IPS DF 4.7 (cell line): ENCODE results near the gene TRIM6.
"Not testable (repeated sequence)": the region's sequence is repeated elsewhere in the genome, so short reads cannot be mapped to it uniquely, and the experiment has no call there.

Experiments used
- DNase-seq: peaks from one replicate; pipeline ENCODE4 v3.0.0-alpha.2; 2013; ENCODE audit warnings: low spot score; ENCODE audit errors: extremely low read depth

Gene TRIM6, protein sequence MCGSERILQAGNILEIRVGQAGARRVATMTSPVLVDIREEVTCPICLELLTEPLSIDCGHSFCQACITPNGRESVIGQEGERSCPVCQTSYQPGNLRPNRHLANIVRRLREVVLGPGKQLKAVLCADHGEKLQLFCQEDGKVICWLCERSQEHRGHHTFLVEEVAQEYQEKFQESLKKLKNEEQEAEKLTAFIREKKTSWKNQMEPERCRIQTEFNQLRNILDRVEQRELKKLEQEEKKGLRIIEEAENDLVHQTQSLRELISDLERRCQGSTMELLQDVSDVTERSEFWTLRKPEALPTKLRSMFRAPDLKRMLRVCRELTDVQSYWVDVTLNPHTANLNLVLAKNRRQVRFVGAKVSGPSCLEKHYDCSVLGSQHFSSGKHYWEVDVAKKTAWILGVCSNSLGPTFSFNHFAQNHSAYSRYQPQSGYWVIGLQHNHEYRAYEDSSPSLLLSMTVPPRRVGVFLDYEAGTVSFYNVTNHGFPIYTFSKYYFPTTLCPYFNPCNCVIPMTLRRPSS

DNA sequence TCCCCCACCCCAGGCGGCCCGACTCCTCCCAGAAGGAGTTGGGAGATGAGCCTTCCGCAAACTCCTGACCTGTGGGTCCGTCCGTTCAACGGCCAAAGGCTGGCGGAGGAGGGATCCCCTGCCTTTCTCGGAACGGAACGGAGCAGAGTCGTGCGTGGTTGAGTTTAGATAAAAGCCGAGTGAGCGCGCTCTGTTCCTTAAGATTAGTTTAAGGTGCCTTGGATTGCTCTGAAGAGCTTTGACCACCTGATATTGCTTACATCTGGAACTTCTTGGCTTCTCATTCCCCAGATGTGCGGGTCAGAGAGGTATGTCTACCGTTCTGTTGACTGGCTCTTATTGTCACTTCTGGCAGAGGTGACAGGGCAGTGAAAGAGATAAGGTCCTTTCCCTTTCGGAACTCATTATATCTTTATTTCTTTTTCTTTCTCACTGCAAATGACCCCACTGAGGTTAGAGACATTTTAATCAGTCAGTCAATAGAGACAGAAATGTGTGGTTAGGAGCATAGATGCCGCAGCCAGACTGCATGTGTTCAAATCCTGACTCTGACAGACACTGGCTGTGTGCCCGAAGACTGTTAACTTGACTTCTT lies at the start of gene TRIM6:
Gene TRIM6 (plus strand): TSS at position 31 of the 595 bp plus-strand sequence. CDS start 261 bp downstream, at position 292.
- DNase-seq = no peak

DNA sequence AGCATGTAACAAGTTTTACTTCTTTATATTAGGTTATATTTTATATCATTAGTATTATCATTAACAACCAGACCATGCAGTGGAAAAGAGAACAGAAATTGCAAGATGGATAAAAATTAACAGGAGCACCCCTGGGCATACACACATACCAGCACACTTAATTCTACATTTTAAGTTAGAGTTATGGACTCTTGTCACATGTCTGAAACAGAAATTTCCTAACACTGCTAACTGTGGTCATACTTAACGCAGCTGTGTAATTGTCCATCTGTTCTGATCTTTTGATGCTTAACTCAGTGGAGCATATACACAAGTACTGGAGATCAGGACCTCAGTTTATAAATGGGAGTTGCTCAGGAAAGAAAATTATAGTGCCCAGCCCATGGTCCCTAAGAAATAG lies 48.5 kb upstream of the TRIM6 start:
- DNase-seq = no peak

DNA sequence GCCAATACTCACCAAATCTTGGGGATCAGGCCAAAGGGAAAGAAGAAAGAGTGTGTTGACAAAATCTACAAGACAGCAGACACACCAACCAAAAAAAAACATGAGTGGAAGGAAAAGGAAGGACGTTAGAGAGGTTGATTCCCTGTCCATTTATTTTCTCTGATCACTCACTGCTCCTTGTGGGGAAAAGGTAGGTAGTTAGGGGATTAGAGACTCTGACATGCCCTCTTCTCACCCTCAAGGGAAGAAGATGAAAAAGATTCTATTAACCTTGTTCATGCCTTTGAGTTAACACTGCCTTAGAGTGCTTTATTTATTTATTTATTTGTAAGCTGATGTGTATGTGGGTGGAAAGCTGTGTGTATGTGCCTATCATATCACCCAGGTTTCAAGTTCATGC lies 48.0 kb upstream of the TRIM6 start, which contains the start of gene OR52H1:
Gene OR52H1 (minus strand): TSS at position 101 of the 400 bp plus-strand sequence. CDS start 3,035 bp downstream, outside the sequence.
- no peak for DNase-seq

DNA sequence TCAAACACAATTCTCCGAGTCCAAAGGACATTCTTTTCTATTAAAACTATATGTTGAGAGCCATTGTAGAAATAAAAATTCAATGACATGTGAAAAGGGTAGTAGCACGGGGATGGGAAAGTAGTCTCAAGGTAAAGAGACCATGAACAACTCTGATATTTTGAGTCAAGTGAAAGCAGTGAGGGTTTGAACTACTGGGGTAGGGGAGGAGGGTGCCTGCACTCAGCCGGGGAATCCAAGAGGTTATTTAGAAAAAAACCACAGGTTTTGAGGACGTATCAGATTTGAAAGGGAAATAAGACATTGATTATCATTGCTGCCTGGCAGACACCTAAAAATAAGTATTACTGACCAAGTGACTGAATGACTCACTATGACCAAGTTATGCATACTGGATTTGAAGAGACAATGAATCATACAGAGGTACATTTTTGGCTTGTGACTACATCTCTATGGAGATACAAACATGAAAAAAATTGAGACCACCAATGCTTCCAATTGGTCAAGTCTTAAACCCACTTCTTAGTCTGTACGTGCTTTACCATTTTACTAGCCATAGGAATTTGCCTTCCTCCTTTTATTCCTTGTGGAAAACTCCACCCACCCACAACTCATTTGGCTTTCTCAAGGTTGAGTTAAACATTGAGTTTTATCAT lies 45.9 kb upstream of the TRIM6 start:
- no peak for DNase-seq

DNA sequence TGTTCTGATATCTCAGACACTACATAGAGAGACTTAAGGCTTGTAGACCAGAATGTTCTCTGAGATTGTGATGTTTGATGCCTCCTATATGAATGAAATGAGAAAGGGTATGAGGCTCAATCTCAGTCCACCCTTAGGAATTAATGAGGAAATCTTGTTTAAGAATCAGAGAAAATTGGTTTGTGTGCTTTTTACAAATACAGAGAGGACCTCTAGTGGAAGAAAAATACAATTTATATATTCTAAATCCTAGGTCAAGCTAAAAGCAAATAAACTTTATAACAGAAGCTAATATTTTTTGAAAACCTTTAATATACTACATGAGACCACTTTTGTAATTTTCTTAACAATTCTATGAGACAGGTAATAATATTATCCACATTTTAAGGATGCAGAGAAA lies 43.1 kb upstream of the TRIM6 start:
- DNase-seq = no peak

DNA sequence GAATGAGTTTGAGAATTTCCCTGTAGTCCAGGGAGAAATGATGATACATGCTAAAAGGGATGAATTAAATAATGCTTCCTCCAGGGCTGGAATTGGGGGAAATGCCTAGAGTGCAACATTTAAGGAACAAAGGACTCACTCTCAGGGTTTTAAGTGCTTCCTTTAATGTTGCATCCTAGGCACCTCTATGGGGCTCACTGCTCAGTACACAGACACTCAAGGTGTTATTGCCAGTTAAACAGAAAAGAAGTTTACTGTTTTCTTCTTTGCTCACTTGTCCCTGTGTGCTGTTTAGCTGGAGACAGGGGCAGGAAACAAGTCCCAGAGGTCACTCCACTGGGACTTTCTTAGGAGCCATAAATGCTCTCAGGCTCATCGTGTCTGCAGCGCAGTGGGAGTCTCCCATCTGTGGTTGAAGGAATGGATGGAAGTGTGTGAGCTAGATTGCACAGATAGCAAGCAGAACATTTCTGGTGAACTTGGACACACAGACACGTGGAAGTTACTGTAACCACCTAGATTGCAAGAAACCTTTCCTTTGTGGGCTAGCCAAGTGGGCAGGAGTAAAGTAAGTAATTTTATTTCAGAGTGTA lies 39.7 kb upstream of the TRIM6 start:
- no peak for DNase-seq

DNA sequence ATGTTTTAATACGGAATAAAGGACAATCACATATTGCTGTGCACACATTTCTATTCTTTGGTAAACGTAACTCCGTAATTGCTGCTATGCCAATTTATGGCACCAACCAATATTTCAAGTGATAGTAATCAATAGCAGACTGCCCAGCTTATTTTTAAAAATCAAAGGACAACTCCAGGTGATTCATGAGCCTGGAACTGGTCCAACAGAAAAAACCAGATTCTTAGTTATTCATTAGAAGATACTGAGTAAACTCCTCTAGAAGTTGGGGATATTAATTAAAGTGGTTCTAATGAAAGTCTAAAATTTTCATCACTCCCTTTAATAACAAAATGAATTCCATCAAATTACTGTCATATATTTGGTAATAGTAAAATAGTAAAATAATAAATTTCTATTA lies 38.7 kb upstream of the TRIM6 start:
- no peak for DNase-seq

DNA sequence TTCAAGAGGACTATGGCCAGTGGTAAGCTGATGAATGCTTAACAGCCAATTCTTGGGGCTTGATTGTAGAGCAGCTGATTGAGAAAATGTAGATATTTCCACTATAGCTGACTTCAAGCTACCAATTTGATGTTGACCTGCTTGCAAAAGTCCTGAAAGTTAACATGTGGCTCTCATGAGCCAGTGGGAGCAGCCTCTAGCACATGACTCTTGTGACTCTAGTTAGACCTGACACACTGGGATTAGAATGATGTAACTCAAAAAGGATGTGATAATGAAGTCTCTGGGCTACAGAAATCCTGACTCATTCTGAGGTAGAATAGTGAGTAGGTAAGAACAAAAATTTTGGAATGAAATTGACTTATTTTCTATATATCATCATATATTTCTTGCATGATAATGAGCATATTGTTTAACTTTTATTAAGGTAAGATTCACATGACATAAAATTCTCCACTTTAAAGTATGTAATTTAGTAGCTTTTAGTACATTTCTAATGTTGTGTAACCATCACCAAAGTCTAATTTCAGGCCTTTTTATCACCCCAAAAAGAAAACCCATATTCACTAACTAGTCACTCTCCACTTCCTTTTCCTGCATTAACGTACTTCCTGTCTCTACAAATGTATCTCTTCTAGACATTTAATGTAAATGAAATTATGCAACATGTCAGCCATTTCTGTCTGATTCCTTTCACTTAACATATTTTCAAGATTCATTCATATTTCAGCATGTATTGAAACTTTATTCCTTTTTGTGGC lies 32.0 kb upstream of the TRIM6 start:
- no peak for DNase-seq

DNA sequence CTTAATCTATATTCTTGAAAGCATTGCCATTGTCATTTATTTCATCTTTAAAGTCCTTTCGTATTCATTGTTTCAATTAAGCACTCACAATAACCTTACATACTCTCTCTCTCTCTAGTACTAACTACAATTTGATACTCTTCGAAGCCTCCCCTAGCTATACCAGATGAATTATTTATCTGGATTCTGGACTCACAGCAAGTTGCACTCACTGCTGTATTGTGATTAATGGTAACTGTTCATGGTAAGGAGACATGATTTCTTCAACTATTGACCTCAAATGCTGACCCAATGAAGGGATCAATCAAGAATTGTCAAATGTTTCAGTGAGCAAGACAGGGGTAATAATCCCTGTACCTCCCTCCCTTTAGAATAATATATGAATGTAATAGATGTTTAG lies 21.8 kb upstream of the TRIM6 start:
- DNase-seq = no peak

DNA sequence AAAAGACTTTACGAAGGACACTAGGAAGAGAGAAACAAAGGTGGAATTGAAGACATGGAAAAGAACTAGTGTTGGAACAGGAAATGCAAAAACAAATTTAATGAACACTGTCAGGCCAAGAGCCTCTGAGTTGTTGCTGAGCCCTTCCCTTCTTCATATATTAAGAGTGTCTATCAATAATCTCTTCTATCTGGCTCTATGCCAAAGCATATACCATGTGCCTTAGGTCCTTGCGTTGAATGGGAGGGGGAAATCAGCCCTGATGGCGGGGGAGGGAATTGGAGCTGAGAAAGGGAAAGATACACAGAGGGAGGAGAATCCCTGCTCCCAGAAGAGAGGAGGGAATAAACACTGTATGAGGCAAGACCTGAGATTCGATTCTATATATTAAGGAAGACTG lies 21.3 kb upstream of the TRIM6 start:
- no peak for DNase-seq

DNA sequence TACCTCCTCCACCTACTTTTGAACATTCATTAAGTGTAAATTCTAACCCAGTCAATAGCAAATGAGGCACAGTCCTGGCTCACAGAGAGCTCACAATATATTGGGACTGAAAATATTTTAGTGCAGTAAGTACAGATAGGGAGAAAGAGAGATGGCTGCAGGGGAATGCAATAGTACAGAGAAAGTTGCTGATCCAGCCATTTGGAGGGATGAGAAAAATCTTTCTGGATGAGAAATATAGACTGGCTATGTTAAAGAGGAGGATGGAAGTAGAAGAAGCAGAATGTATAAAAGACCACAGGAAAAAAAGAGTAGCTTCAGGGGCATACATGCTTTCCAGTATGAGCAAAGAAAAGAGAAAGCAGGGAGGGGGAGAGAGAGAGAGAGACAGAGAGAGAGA lies 19.3 kb upstream of the TRIM6 start:
- no peak for DNase-seq

DNA sequence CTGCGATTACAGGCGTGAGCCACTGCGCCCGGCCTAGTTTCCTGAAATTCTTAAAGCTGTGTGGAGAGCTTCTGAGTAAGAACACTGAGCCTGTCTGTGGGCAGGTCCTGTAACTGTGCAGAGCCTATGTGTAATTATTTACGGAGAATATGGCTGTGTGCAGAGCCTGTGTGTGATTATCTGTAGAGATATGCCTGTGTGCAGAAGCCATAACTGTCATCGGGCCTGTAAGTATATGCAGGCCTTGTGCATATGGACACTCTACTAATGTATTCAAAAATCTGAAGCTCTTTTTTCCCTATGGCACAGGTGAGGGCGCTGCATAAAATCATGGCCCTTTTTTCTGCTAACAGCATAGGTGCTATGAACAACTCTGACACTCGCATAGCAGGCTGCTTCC lies 15.9 kb upstream of the TRIM6 start, which contains the start of gene OR52B6:
Gene OR52B6 (plus strand): TSS at position 301 of the 400 bp plus-strand sequence. CDS start 0 bp downstream, at position 301.
- DNase-seq = no peak

DNA sequence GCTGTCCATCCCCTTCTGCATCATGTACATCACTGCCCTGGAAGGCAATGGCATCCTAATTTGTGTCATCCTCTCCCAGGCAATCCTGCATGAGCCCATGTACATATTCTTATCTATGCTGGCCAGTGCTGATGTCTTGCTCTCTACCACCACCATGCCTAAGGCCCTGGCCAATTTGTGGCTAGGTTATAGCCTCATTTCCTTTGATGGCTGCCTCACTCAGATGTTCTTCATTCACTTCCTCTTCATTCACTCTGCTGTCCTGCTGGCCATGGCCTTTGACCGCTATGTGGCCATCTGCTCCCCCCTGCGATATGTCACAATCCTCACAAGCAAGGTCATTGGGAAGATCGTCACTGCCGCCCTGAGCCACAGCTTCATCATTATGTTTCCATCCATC lies 15.4 kb upstream of the TRIM6 start:
- no peak for DNase-seq

DNA sequence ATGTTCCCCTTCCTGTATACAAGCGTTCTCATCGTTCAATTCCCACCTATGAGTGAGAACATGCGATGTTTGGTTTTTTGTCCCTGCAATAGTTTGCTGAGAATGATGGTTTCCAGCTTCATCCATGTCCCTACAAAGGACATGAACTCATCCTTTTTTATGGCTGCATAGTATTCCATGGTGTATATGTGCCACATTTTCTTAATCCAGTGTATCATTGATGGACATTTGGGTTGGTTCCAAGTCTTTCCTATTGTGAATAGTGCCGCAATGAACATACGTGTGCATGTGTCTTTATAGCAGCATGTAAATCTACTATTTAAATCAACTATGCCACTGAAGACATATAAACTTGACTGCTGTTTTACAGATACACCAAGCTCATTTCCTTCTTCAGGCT lies 12.0 kb upstream of the TRIM6 start:
- not testable (repeated sequence) for DNase-seq

DNA sequence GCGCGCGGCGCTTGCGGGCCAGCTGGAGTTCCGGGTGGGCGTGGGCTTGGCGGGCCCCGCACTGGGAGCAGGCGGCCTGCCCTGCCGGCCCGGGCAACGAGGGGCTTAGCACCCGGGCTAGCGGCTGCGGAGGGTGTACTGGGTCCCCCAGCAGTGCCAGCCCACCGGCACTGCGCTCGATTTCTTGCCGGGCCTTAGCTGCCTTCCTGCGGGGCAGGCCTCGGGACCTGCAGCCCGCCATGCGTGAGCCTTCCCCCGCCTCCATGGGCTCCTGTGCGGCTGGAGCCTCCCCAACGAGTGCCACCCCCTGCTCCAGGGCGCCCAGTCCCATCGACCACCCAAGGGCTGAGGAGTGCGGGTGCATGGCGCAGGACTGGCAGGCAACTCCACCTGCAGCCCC lies 6.5 kb upstream of the TRIM6 start:
- DNase-seq = not testable (repeated sequence)

DNA sequence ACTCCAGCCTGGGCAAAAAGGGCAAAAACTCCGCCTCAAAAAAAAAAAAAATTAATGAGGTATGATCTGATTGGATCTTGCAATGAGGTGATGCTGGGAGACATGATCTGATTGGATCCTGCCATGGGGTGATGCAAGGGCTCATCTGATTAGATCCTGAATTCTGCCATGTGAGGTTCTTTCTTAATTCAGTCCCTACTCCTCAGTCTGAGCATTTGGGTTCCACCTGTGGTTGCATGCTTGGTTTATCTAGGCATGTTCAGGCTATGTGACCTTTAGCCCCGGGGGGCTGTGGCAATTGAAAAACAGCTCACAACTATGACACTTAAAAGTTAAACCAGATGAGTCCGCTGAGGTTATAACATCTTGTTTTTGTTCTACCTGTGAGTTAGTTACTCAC lies 4.8 kb upstream of the TRIM6 start:
- DNase-seq = no peak

DNA sequence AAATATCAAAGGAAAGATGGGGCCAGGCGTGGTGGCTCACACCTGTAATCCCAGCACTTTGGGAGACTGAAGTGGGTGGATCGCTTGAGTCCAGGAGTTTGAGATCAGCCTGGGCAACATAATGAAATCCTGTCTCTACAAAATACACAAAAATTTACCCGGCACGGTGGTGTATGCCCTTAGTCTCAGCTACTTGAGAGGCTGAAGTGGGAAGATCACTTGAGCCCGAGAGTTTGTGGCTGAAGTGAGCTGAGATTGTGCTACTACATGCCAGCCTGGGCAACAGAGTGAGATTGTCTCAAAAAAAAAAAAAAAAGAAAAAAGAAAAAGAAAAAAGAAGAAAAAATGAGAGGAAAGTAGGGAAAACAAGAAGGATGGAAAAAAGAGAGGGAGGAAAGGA lies 3.8 kb upstream of the TRIM6 start:
- no peak for DNase-seq

DNA sequence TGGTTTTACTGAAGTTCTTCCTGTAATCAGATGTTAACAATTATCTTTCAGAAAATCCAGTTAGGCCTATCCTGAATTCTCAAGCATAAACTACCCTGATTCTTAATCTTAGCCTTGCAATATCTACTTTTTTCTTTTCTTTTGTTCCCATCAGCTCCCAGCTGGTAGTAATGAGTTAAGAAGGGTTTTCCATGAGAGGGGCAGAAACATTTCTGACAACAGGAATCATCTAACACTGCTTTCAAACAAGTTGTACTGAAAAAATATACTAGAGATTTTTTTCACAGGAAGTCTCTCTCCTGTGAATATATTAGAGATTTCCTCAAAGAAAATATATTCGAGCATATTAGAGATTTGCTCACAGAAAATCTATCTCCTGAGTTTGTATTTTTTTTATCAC lies 3.3 kb upstream of the TRIM6 start:
- no peak for DNase-seq

DNA sequence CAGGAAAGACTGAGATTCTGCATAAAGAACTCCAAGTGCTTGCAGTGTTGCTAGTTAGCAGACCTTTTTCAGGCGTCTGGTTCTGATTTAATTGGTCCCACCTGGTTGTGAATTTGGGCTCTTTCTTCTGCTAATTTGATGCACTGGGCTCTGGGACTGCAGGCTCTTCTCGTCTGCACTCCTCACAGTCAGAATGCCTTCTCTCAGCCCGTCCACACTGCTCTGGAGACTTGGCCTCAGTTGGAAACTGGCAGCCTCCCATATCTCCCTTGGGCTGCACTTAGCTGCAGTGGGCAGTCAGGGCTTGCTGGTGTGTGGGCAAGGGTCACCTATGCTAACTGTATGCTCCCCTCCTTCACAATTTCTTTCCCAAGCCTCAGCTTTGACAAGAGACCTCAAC lies 1.5 kb downstream of the TRIM6 start:
- DNase-seq = no peak

DNA sequence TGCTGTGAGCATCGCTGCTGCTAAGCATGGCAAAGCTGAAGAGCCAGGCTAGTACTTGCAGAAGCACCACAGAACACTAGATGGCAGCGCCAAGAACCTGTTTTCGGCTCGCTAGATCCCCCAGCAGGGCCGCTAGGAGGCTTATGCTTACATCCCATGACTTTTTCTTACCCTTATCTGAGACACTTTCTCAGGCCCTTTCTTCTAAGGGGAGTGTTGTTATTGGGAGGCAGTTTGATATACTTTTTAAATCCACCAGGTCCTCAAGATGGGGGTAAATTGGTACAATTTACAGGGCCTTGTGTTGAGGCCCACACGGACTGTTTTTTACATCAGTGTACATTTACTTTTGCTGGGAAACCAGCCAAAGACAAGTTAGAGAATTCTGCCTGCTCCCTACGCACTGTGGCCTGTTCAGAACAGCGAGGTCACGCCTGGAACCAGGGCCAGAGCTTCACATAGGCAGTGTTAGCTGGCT lies 4.0 kb downstream of the TRIM6 start:
- peak; percentile 68 for DNase-seq

DNA sequence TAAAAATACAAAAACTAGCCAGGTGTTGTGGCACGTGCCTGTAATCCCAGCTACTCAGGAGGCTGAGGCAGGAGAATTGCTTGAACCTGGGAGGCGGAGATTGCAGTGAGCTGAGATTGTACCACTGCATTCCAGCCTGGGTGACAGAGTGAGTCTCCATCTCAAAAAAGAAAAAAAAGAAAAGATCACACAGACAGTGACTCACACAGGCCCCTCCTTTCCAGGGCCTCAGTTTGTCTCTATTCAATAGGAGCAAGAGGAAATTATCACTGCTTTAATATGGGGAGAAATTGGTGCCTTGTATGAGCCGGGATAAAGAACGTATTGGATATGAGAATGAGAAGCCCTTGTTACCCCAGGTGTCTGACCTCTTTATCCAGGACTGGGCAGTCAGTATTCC lies 6.4 kb downstream of the TRIM6 start:
- not testable (repeated sequence) for DNase-seq
